ENCODE results near the gene SLC24A3.

SLC24A3 gene

DNA sequence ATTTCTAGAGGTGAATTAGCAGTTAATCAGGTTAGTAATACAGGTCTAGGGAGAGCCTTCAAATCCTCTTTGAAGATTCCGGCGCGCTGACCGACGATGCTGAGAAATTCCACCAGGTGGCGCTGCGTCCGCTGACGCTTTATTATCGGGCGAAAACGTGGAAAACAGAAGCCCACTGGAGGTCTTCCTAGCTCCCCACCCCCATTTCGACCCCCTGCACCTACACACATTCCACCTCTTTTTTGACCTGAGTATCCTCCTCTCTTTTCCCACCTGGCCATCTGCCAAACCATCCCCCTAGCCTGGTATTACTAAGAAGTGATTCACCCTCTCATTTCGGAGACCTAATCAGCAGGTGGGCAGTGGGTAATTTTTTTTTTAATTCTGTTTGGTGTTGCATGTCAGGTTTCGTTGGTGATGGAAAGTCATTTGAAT lies 480.3 kb downstream of the SLC24A3 start:
- DNase-seq: no peak

DNA sequence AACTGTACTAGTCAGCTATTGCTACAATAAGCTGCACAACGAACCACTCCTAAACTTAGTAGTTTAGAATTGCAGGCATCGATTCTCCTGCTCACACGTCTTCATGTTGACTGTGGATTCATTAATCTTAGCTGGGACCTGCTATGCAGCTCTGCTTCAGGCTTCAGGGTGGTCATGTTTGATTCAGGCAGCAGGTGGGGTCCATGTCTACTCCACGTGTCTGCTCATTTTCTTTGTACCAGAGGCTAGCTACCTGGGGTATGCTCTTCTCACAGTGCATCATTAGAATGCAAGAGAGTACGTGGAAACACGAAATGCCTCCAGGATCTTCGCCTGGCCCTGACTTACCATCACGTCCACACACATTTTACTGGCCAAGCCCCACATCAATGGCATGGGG lies 481.1 kb downstream of the SLC24A3 start:
- no peak for DNase-seq

DNA sequence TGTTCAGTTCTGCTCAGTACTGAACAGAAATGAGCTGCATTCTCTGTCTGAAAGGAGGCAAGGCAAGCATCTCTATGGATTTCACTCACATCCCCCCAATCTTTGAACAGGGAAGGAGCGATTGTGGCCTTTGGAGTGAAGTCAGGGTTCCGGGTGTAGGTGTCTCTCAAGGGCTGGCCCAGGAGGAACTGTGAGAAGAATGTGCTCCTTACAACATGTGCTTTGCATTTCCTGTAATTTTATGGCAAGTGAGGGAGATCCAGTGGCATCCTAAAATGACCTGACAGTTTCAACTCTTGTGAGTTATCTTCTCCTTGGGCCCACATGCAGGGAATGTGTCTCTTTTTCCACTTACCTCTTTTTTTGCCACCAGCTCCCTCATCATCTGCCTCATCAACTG lies 482.6 kb downstream of the SLC24A3 start:
- DNase-seq: no peak

DNA sequence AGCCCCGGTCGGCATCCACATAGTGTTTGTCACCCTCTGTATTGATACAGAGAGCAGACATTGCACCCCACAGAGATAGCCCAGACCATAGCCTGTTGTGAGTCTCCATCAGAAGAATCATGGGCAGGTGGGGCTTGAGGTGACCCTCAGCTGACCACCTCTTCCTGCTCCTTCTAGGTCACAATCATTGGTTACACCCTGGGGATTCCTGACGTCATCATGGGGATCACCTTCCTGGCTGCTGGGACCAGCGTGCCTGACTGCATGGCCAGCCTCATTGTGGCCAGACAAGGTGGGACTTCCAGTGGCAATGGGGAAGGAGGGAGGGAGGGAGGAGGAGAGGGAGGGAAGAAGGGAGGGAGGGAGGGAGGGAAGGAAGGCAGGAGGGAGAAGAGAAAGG lies 484.2 kb downstream of the SLC24A3 start:
- DNase-seq: no peak

DNA sequence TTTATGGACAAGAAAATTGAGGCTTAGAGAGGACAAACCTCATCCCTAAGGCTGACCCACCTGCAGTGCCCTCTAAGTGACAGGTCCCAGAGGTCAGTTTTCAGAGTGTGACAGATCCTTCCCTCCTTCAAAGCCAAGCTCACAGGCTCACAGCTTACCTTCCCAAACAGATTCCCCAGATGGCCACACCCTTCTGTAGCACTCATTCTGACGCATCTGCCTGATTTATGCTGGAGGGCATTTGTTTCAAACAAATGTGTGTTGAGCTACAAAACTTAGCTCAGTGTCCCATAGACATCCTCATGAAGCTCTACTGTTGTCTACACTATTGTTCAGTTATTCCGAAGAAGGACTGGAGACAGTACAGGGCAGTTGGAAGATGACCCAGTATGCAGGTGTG lies 485.0 kb downstream of the SLC24A3 start:
- DNase-seq: no peak

DNA sequence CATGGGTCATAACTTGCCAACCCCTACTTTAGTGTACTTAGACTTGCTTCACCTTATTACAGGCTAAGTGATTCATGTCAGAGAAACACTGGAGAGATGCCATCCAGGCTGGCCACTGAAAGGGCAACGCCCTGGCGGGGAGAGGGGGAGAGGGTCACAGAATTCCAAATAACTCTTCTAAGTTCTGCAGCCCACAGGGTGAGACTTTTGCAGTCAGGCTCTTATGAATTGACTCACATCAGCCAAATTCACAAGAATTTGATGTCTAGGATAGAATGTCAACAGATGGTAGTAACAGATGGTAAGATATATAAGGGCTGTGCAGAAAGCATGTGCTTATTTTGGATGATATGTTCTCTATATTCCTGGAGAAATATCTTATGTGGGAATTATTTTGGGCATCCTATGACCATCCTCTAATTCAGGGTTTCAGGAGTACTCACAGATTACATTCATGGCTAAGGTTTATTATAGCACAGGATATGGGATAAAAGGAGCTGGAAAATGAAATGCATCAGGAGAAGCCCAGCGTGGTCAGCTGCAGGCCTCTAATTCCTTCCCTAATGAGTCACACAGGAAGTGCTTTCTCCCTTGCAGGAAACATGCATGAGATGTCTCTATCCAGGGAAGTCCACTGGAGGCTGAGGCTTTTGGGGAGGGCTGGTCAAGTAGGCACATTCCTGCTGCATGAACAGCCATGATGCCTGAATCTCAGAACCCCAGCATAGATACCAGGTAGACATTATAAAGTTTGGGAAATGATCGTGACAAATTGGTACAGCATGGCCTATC lies 486.9 kb downstream of the SLC24A3 start:
- no peak for DNase-seq

DNA sequence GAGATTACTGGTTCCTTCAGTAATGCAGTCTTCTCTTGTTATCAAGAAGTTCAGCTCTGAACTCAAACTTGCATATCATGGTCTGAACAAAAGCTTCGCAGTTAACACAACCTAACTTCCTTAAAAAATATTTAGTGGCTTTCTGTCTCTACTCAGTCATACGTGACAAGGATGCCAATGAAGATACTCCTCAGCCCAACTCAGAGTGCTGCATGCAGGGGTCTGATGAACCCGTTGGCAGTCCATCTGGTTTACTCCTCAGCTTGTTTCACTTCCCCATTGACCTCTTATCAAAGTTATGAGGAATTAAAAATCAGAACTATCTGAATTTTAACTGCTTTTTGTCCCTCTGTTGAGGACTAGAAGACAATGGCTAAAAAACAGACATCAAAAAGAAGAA lies 489.0 kb downstream of the SLC24A3 start:
- no peak for DNase-seq

DNA sequence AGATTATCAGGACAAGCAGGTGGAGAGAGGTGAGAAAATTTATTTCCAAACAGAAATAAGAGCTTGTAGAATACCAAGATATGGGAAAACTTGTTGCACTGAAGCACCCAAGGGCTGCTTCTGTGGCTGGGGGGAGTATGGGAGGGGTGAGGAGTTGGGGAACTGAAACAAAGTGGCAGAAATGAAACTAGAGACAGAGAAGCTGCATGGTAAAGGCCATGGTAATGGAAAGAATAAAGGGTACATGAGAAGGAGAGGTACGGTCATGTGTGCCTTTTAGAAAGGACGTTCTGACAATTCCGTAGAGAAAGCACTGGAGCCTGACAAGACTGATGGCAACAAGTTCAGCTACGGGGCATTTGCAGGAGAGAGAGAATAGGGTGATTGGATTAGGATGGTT lies 494.0 kb downstream of the SLC24A3 start:
- DNase-seq: no peak

DNA sequence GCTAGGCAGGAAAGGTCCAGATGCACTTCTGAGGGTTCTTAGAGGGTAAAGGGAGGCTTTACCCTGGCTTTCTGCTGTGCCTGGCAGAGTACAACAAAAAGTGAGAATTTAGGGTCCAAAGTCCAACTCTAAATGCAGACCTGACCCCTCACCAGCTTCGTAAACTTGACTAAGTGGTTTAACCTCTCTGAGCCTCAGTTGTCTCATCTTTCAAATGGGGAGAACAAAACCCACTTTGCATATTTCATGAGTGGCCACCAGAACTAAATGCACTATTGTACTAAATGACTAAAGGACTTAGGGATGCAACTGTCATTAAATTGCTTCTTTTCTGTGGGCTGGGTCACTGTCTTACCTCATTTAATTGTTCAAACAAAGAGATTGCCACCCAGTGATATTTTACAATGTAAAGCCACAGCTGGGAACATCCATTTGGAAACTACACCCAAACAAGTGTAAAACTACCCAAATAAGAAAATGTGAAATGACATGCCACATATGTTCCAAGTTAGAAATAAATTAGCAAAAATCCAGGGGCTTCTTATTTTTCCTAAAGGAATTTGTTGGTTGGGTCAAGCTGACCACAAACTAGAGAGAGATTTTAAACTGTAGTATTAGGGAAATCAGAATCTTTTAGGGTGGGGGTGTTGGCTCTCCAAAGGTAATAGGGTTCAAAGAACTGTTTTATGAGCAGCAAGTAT lies 497.3 kb downstream of the SLC24A3 start:
- DNase-seq: no peak

DNA sequence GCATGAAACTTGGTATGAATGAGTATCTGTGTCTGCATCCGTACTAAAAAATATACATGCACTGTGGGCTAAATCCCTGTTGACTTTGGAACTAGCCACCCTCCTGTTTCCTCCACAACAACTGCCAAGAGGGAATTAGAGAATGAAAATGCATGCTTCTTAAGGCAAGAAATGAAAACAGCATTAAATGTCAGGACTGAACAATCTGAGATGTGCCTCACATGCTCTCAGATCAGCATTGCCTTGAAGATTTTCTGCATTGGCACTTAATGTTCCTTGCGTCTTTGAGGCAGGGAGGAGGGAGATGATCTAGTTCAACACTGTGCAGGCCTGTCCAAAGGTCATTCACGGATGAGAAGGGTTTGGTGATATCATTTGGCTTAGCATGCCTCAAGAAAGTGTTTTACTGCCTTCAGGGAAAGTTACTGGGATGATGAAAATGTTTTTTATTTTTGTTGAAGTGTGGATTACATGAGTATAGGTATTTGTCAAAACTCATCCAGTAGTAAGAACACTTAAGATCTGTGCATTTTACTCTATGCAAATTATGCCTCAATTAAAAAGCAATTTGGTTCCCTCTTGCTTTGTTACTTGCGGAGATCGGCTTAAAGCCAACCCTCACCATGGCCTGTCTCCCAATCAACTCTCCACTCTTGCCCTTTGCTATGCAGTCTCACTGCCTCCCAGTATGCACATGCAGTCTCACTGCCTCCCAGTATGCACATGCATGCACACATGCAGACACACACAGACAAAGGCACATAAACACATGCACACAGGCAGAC lies 498.1 kb downstream of the SLC24A3 start:
- no peak for DNase-seq

DNA sequence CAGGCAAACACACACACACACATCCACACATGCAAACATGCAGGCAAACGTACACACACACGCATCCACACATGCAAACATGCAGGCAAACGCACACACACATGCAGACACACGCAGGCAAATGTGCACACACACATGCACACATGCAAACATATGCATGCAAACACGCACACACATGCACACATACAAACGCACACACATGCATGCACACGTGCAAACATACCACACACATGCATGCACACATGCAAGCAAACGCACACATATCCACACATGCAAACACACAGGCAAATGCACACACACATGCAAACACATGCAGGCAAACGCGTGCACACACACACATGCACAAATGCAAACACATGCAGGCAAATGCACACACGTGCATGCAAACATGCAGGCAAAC lies 498.7 kb downstream of the SLC24A3 start:
- no peak for DNase-seq

DNA sequence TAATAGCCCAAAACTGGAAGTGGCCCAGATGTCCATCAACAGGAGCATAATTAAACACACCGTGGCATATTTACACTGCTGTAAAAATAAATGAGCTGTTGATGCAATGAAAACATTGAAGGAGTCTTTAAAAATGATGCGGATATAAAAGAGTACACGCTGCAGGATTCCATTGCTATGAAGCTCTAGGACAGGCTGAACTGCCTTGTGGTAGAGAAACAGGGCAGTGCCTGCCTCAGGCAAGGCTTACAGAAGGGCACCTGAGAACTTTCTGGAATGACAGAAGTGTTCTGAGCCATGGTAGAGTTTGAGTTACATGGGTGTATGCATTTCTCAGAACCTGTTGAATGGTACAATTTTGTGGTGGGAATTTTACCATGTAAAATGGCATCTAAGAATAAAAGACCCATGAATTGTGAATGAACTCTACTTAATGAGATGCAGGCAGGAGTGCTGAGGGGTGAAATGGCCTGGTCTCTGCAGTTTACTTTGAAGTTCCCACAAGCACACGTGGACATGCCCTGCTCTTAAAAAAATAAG lies 500.3 kb downstream of the SLC24A3 start:
- DNase-seq: no peak

DNA sequence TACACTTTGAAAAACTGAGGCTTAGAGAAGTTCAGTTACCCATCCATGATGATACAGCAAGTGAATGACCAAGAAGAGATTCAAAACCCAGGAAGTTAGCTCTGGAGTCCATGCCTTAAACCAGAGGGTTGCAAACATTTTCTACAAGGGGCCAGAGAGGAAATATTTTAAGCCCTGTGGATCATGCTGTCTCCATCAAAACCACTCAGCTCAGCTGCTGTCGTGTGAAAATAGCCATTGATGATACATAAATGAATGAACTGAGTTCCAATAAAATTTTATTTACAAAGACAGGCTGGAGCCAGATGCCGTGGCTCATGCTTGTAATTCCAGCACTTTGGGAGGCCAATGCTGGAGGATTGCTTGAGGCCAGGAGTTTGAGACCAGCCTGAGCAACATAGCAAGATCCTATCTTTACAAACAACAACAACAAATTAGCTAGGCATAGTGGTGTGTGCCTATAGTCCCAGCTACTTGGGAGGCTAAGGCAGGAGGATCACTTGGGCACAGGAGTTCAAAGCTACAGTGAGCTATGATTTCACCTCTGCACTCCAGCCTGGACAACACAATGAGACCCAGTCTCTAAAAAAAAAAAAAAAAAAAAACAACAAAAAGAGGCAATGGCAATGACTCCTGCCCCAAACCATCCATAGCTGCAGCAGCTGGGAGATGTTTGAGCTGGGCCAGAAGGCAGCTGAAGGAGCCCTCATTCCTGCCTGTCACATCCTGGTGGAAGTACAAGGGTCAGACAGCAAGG lies 501.6 kb downstream of the SLC24A3 start:
- no peak for DNase-seq

DNA sequence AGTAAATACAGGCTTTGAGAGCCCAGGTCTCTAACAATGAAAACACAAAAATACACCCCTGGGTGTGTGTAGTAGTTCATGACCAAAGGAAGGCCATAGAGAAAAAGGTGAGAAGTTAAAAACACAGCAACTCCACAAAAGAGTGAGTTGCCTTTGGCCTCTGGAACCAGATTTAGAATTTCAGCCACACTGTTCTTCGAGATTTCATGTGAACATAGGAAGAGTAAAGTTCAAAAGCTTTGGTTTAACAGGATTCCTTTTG lies 502.1 kb downstream of the SLC24A3 start:
- no peak for DNase-seq

DNA sequence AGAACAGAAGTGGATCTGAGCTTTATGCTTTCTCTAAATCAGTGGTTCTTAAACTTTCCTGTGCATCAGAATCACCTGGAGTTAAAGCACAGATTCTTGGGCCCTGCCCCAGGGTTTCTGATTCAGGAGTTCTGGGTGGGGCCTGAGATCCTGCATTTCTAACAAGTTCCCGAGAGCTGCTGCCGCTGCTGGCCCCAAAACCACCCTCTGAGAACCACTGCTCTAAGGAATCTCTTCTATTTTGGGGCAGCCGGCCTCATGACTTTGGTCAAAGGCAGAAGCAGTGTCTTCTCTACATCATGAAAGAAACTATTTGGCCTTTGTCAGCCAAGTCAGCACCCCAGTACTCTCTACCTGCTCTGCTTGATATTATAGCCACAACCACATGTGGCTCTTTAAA lies 503.5 kb downstream of the SLC24A3 start:
- DNase-seq: no peak

DNA sequence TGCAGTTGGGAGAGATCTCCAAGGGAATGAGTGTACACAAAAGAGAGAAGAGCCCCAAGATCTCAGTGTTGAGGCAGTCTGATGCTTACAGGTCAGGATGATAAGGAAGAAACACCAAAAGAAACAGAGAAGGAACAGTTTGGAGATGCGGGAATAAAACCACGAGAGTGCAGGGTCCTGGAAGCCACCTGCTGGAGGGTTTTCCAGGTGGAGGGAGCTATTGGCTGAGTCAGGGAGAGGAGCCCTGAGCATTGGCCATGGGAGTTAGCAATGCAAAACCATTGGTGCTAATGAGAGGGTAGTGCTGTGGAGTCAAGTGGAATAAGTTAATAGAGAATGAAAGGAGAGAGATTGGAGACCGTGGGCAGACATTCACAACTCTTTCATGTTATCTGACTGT lies 506.4 kb downstream of the SLC24A3 start:
- DNase-seq: no peak

DNA sequence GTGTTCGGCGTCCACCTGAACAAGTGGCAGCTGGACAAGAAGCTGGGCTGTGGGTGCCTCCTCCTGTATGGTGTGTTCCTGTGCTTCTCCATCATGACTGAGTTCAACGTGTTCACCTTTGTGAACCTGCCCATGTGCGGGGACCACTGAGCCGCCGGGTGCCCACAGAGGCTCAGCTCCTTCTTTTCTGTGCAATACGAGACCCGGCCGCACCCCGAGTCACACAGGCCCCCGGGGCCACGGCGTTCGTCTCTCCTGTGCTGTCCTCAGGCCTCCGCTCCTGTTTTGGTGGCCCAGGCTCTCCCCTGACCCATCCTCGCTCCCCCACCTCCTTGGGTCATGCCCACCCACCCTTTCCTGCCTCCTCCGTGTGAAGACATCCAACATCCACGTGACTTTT lies 508.5 kb downstream of the SLC24A3 start:
- DNase-seq: no peak

DNA sequence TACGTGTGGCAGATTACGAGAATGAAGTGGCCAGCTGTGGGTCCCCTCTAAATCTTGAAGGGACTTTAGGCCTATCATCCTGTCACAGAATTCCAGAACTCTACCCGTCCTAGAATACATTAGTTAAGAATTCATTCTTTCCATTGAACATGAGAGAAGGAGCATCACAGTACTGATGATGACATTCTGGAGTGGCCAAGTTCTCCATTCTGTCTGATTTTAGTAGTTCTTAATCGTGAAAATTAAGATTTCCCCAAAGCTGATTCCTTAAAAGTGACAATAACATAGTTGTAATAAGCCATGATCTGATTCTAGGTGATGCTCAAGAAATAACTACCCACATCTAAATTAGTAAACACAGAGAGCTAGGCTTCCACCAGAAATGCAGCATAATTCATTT lies 510.6 kb downstream of the SLC24A3 start:
- DNase-seq: no peak

DNA sequence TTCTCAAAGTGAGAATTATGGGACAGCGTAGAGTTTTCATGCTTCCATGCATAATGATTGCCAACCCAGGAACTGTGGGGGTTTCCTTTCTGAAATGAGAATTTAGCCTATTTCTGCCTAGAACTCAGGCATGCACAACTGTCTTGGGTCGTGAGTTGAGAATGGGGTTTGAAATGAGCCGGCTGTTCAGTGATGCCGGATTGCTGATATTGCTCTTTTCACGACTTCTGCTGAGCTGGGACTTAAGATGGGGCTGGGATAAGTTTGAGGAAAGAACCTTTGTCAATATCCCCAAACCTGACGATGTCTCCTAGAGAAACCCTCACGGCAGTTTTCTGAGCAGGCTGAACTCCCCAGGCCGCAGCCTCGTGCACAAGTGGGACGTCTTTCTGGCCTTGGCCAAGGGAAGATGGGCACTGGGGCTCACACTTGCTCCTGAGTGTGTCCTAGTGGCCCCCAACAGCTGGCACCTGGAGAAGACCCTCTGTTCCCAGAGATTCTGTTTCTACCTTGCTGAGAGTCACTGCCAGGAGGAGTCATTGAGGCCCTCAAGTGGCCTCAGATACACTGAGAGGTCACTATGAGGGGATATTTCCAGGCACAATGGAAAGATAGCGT lies 511.5 kb downstream of the SLC24A3 start:
- DNase-seq: no peak

DNA sequence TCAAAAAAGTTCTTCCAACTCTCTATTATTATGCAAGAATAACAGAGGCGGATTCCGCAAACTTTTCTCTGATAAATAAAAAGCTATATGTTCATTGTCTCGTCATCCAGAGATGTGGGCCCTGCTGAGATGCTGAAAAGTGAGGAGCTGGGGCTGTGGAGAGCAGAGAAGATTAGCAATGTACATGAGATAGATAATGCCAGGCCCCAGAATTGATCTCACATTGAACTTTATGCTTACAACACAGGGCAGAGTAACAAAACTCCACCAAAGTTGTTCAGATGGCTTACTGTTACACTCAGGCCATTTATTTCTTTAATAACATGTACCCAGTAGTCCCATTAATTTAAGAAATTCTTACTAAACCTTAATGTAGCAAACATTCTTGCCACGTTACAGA lies 512.9 kb downstream of the SLC24A3 start:
- no peak for DNase-seq

DNA sequence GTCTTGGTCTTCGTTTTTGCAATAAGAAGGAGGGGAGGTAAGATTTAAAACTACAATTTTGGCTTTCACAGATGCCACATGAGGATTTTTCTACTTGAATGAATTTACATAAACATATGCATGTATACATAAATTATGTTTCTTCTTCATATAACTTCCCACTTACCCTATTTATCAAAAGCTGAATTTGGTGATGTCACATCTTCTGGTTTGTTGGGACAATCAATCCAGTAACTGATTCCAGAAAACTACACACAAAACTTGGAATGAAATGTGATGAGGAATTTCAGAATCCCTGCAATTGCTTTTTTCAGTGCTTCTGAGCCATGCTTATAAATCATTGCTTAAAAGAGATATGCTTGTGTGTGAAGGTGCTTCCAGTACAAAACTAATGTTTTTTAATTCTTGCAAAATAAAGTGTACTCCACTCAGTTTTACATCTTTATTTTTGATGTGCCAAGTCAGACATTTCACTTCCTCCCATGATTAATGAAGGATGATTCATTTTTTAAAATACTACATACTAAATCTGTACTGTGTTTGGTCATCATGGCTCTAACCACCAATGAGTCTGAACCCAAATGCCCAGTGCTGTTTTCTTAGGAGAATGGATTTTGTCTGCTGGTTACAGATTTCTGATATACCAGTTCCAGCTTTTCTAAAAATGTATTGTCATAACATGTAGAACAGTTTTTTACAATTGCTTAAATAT lies 513.5 kb downstream of the SLC24A3 start:
- DNase-seq: no peak

Data from cortex of kidney (tissue), 1 donor.